Thyroid gland (tissue), 4 donors: ENCODE data around the gene COG7.

Experiments
- CTCF ChIP-seq, 6 experiments: fragments of 200-600 bp in 3 of 6; fragments of 450-650 bp in 3 of 6; sonication (generic) in 3 of 6; IDR thresholded peaks; one replicate each; pipeline ENCODE4 v1.5.1; 2016 to 2019; ENCODE audit warnings: antibody characterized with exemption in 6 of 6, mild to moderate bottlenecking in 2 of 6, inconsistent platforms in 1 of 6, moderate library complexity in 1 of 6
- POLR2A ChIP-seq, 2 donors: fragments of 450-650 bp; IDR thresholded peaks; one replicate each; pipeline ENCODE4 v1.6.1; 2017; ENCODE audit warnings: antibody characterized with exemption in 2 of 2, mild to moderate bottlenecking in 2 of 2, moderate library complexity in 1 of 2

- TF ChIP-seq CTCF (IDR thresholded peaks at IDR 0.05), result no peak
- no peak for TF ChIP-seq POLR2A (IDR thresholded peaks at IDR 0.05)
Observed at GRCh38 chr16:23502466-23502865, 49.5 kb upstream of the COG7 start.
